Renal cortical epithelial cell (primary cell): ENCODE results near the gene GSTM4. TPM values are rescaled to one million over a fixed set of nuclear protein-coding genes. Genes with fewer than 3 reads are reported as not detected.
"Not testable (repeated sequence)": the region's sequence is repeated elsewhere in the genome, so short reads cannot be mapped to it uniquely, and the experiment has no call there.

Source experiments
- DNase-seq: peaks from one replicate; pipeline ENCODE4 v3.0.0-alpha.2; 2011; ENCODE audit warnings: low read depth
- total RNA-seq: library from RNA; depleted of rRNA; stranded (reverse); fragments of >200 nt; gene quantifications from 2 replicates; pipeline ENCODE4 v1.2.3, GENCODE V29; 2014

The GSTM4 gene
- total RNA-seq, 1 donor from 2014 or later = 17.8 TPM

GRCh38 chr1:109667452-109668122 lies 11.7 kb downstream of the GSTM4 start, which contains the start of gene GSTM2:
Gene GSTM2 (plus strand): TSS chr1:109668057. CDS start chr1:109668116, 59 bp downstream.
- peak; percentile 62 for DNase-seq

- DNase-seq = no peak
Observed at GRCh38 chr1:109668123-109668775, 12.3 kb downstream of the GSTM4 start.

GRCh38 chr1:109669246-109669948 lies 13.5 kb downstream of the GSTM4 start:
- DNase-seq = no peak

GRCh38 chr1:109669949-109670302 lies 14.0 kb downstream of the GSTM4 start:
- DNase-seq = not testable (repeated sequence)

GRCh38 chr1:109671067-109671466 lies 15.2 kb downstream of the GSTM4 start:
- no peak for DNase-seq

- not testable (repeated sequence) for DNase-seq
Observed at GRCh38 chr1:109673861-109674260, 18.0 kb downstream of the GSTM4 start.

GRCh38 chr1:109676683-109677381 lies 20.9 kb downstream of the GSTM4 start:
- DNase-seq = not testable (repeated sequence)

GRCh38 chr1:109677459-109677858 lies 21.6 kb downstream of the GSTM4 start:
- DNase-seq = no peak

GRCh38 chr1:109678637-109679036 lies 22.7 kb downstream of the GSTM4 start:
- DNase-seq = not testable (repeated sequence)

GRCh38 chr1:109684777-109685176 lies 28.9 kb downstream of the GSTM4 start:
- DNase-seq = not testable (repeated sequence)

GRCh38 chr1:109685399-109685798 lies 29.5 kb downstream of the GSTM4 start:
- not testable (repeated sequence) for DNase-seq

- not testable (repeated sequence) for DNase-seq
Observed at GRCh38 chr1:109685890-109686289, 30.0 kb downstream of the GSTM4 start.

GRCh38 chr1:109687109-109687508 lies 31.2 kb downstream of the GSTM4 start:
- not testable (repeated sequence) for DNase-seq

GRCh38 chr1:109687641-109688499 lies 32.0 kb downstream of the GSTM4 start, which contains the start of gene GSTM1:
Gene GSTM1 (plus strand): TSS chr1:109687817. CDS start chr1:109687874, 57 bp downstream.
- no peak for DNase-seq

GRCh38 chr1:109689844-109690405 lies 34.0 kb downstream of the GSTM4 start:
- no peak for DNase-seq

GRCh38 chr1:109691759-109692158 lies 35.9 kb downstream of the GSTM4 start:
- no peak for DNase-seq

- not testable (repeated sequence) for DNase-seq
Observed at GRCh38 chr1:109694400-109694799, 38.5 kb downstream of the GSTM4 start.

GRCh38 chr1:109695138-109695537 lies 39.2 kb downstream of the GSTM4 start:
- not testable (repeated sequence) for DNase-seq

GRCh38 chr1:109697066-109697465 lies 41.2 kb downstream of the GSTM4 start:
- no peak for DNase-seq

GRCh38 chr1:109697861-109698260 lies 42.0 kb downstream of the GSTM4 start:
- not testable (repeated sequence) for DNase-seq

- DNase-seq = not testable (repeated sequence)
Observed at GRCh38 chr1:109702940-109703339, 47.0 kb downstream of the GSTM4 start.
